Sigmoid colon (tissue), 4 donors: Measurements from ENCODE around the gene SFRP4.

Experiments
- CTCF ChIP-seq, 4 experiments: fragments of 450-650 bp in 3 of 4; fragments of 200-600 bp in 1 of 4; IDR thresholded peaks; one replicate each; pipeline ENCODE4 v1.5.1; 2016 to 2019; ENCODE audit warnings: antibody characterized with exemption in 4 of 4, mild to moderate bottlenecking in 3 of 4, moderate library complexity in 2 of 4
- POLR2A ChIP-seq, 2 donors: fragments of 450-650 bp; IDR thresholded peaks; one replicate each; pipeline ENCODE4 v1.6.1; 2016; ENCODE audit warnings: antibody characterized with exemption in 2 of 2, mild to moderate bottlenecking in 2 of 2, moderate library complexity in 2 of 2
- POLR2AphosphoS5 ChIP-seq, 4 donors: sonication (generic); formaldehyde crosslinking; IDR thresholded peaks; one replicate each; pipeline ENCODE4 v1.6.1; 2017; ENCODE audit warnings: antibody characterized with exemption in 4 of 4

- no peak for TF ChIP-seq POLR2AphosphoS5 (IDR thresholded peaks at IDR 0.05)
- TF ChIP-seq POLR2A (IDR thresholded peaks at IDR 0.05), result no peak
- TF ChIP-seq CTCF (IDR thresholded peaks at IDR 0.05), result no peak
These were observed 28.1 kb upstream of the SFRP4 start for GRCh38 chr7:37944737-37945054.
